GM08714 (cell line): ENCODE results near the gene MIS12.

ENCODE experiments used
- H3K4me3 ChIP-seq: fragments of 200-500 bp; sonication (Bioruptor generic); 2 replicates; pipeline ENCODE4 v1.5.1; 2014; ENCODE audit warnings: mild to moderate bottlenecking, low read length, inconsistent platforms
- ZNF274 ChIP-seq: IDR thresholded peaks from 2 replicates; pipeline ENCODE4 v1.6.1; 2012; ENCODE audit warnings: mild to moderate bottlenecking, low read depth, low read length

Gene MIS12, protein sequence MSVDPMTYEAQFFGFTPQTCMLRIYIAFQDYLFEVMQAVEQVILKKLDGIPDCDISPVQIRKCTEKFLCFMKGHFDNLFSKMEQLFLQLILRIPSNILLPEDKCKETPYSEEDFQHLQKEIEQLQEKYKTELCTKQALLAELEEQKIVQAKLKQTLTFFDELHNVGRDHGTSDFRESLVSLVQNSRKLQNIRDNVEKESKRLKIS

GRCh38 chr17:5486206-5487124 lies at the start of gene MIS12:
TSS of gene MIS12 (plus strand) at chr17:5486566. CDS start at chr17:5488863, 2,297 bp downstream.
- TF ChIP-seq ZNF274, result no peak
- H3K4me3 ChIP-seq, result peak within 1 kb of the TSS; percentile 99

DNA sequence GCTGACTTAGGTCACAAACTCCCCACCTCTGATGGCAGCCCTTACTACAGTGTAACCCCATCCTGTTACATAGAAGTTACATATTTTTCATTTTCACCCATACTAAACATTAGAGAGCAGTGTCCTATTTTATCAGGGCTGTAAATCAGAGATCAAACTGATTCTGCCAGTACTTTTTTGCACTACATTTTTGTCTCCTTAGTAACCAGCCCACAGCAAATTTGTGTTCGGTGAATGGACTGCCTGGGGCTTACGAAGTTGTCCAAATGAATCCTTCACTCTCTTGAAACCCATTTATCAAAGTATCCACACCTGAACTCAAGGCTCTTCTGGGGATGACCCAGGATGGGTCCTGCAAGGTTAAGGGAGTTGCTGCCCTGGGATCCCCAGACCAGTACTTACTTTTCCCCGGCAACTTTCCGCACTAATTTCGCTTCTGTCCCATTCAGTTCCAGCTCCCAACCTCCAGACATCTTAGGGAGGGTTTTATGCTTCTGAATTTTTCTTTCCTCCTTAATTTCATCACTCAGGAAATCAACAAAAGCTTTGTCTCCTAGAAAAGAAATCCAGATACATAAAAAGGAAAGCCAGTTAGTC lies 48.5 kb upstream of the MIS12 start:
- TF ChIP-seq ZNF274, result no peak
- H3K4me3 ChIP-seq, result peak overlapping the region; percentile 98

DNA sequence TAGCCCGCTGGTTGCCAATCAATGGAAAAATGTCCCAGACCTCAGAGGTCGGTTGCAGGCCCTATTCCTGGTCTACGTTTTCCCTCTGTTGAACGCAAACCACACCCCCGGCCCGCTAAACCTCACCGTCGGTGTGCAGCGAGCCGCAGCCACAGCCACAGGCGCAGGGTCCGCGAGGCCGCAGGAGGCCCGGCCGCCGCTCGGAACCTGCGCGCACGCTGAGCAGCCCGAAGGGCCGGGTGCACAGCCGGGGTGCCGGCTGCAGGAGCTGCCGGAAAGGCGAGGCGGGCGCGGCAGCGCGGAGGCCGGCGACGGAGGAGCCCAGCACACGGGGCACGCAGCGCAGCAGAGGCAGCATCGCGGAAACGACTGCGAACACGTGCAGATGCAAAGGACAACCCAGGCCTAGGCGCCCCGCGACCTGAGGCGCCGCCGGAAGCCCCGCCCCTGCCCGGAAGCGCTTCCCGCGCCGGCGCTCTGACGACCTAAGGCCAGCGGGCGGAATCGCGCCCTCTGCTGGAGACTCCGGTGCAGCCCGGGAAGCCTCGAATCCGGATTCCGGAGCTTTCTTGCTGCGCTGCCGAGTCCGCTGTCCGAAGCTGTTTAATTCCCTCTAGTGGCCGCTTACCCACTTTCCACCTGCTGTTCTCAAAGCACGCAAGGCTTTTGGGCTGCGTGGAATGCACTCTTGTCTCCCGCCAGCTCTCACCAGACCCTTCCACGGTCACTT lies 47.5 kb upstream of the MIS12 start, which contains the start of gene C1QBP:
C1QBP (minus strand) TSS at position 440 of the 730 bp plus-strand sequence; CDS start at position 358, 82 bp downstream.
- H3K4me3 ChIP-seq, result peak within 1 kb of the TSS; percentile 98
- no peak for TF ChIP-seq ZNF274

- TF ChIP-seq ZNF274, result no peak
- peak overlapping the region; percentile 9; the same call in 1 of the 2 replicates for H3K4me3 ChIP-seq
Observed at GRCh38 chr17:5439446-5439764, 47.0 kb upstream of the MIS12 start.

- no peak for TF ChIP-seq ZNF274
- H3K4me3 ChIP-seq, result no peak overlapping the region
Observed at GRCh38 chr17:5443728-5444127, 42.6 kb upstream of the MIS12 start.

GRCh38 chr17:5444209-5444608 lies 42.2 kb upstream of the MIS12 start:
- TF ChIP-seq ZNF274, result no peak
- H3K4me3 ChIP-seq, result no peak overlapping the region

DNA sequence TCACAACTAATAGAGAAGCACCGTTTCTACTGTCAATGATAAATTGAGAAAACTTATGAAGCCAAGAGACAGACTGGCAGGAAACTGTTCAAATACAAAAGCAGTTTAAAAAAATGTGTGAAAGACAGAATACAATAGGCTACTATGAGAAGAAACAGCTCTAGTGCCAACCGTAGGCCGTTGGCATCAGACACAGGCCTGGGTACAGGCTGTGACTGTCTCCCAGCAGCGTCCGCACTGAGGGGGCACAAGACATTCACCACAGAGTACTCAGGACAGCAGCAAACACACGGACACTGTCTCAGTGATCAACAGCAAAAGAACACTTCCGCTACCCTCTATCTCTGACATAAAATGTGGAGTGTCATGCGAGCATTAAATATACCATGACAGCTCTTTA lies 39.6 kb upstream of the MIS12 start:
- no peak overlapping the region for H3K4me3 ChIP-seq
- no peak for TF ChIP-seq ZNF274

- H3K4me3 ChIP-seq, result no peak overlapping the region
- no peak for TF ChIP-seq ZNF274
Observed at GRCh38 chr17:5464717-5465507, 21.5 kb upstream of the MIS12 start.

DNA sequence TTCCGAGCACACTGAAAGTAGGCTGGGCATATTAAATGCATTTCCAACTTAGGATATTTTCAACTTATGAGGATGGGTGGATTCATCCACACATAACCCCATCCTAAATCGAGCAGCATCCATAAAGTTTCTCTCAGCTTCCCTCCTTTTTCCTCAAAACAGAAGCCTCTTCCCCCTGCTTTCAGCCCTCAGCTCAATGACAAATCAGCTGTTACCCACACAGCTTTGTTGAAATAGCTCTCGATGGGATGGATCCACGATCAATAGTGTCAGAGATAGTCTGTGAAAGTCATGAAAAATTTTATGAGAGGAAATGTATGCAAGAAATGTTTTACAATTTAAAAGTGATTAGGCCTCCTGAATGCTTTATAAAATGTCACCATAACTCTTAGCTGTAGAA lies 20.1 kb upstream of the MIS12 start:
- TF ChIP-seq ZNF274, result no peak
- no peak overlapping the region for H3K4me3 ChIP-seq

DNA sequence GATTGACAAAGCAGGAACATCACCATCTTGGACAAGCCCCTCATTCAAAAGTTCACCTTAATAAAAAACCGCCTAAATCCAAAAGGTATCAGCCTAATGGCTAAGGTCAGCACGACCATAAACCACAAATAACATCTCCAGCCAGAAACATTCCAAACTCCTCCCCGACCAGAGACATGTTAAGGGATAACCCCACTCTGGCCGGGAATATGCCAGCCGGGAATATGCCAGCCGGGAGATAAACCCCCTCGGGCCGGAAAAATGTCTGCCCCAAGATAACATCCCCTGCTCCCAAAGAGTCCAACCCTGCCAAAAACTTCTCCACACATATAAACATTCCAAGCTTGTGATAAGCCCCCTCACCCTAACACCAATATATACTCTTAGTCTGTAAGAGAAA lies 18.9 kb upstream of the MIS12 start:
- TF ChIP-seq ZNF274, result no peak
- peak overlapping the region; percentile 87 for H3K4me3 ChIP-seq

DNA sequence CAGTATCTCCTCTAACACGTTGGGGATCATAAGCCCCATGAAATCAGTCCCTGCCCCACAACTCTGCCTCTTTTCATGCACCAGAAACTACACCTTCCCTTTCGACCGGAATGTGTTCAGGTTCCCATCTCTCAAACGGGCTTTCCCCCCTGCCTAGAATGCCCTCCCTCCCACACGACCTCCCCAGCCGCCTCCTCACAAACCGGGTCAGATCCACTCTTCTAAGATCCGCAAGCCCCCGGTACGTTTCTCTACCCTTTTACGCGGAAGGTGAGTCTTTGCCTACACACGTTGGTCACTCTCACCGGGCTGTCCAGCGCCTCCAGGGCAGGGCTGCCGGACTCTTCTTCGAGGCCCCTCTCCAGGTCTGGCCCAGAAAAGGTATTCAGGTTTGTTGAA lies 18.3 kb upstream of the MIS12 start:
- no peak for TF ChIP-seq ZNF274
- peak overlapping the region; percentile 87 for H3K4me3 ChIP-seq

DNA sequence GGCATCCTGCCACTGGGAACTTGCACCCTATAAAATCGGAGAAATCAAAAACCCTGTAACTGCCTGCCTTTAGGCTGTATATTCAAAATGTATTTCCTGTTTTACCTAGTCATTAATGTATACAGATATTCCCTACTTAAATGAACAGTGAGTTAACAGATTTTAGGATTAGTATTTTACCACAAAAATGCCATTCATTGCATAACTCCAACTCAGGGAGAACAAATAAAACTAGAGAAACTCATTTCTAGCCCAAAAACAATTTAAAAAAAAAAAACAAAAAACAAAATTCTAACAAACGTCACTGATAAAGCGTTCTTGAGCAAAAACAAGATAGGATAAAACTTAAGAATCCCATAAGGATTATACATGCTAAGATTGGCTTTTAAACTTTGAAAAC lies 13.9 kb upstream of the MIS12 start:
- no peak for TF ChIP-seq ZNF274

GRCh38 chr17:5473906-5474305 lies 12.5 kb upstream of the MIS12 start:
- no peak for TF ChIP-seq ZNF274
- H3K4me3 ChIP-seq, result no peak overlapping the region

More for the DNA sequence above, 13.9 kb upstream of the MIS12 start:
- no peak overlapping the region for H3K4me3 ChIP-seq
